ENCODE measurements around the gene GSTM4.
A peak's percentile ranks its signal among the peaks of the same experiment; 100 is the strongest.

The GSTM4 gene

DNA sequence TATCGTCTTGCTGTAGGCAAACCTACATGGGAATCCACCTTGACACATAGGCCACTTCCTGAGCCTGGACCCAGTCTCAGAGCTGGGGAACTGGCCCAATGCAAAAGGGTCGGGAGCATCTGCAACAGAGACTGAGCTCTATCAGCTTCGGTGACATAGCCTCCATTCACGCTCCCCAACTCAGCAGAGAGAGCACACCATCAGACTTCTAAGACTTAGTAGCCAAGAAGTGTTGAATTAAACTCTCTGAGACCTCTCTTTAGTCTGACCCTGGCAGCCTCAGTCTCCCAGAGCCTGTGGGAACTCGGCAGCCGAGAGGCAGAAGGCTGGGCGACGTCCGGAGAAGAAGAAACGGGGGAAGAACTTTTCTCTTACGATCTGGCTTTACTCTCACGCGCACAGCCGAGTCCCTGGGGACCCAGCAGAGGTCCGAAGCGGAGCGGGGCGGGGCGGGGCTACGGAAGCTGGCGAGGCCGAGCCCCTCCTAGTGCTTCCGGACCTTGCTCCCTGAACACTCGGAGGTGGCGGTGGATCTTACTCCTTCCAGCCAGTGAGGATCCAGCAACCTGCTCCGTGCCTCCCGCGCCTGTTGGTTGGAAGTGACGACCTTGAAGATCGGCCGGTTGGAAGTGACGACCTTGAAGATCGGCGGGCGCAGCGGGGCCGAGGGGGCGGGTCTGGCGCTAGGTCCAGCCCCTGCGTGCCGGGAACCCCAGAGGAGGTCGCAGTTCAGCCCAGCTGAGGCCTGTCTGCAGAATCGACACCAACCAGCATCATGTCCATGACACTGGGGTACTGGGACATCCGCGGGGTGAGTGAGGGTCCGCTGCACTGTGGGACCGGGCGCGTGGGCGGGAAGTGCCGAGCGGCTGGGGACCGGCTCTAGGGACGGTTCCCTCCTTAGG lies at the start of gene GSTM4:
Gene GSTM4 (plus strand): TSS at position 485 of the 905 bp plus-strand sequence. CDS start 291 bp downstream, at position 776.
- DNase-seq (ENCODE audit: low spot score), result peak; percentile 93

DNA sequence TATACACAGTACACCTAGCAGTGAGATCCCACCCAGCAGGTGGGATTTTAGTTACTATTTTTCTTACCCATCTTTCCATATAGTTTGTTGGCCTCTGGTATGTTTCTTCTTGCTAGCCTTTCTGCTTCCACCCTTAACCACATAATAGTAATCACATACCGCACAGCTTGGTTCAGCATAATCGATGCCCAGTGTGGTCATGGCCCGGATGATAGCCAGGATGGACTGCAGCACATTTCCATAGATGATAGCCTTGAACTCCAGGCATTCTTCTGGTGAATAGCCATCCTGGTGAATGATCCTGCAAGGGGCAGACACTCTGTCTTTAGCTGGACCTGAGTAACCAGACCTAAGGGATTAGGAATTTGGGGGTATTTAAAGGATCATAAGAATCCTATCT lies 46.0 kb upstream of the GSTM4 start:
- DNase-seq (ENCODE audit: low spot score), result no peak

GRCh38 chr1:109610609-109611307 lies 45.1 kb upstream of the GSTM4 start:
- DNase-seq (ENCODE audit: low spot score), result no peak

DNA sequence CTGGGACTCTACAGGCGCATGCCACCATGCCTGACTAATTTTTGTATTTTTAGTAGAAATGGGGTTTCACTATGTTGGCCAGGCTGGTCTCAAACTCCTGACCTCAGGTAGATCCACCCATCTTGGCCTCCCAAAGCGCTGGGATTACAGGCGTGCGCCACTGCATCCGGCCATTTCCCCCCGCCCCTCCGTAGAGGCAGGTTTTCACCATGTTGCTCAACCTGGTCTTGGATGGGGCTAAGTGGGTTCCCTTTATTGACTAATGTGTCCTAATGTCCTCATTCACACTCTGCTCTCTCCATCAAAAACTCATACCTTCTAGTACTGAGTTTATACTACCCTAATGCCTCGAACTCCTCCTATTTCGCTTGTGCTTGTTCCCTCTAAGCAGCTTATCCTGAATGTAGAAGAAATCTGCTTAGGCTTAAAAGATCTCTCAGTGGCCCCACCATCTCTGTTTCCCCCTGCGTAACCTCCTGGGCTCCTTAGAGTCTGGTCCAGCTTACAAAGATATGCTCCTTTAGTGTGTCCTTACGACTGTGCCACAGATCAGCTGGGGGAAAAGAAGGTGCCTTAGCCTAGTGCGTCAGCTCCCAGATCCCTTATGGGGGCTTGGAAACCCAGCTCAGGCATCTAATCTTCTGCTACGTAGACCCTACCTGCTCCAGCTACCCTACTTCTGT lies 44.5 kb upstream of the GSTM4 start:
- DNase-seq (ENCODE audit: low spot score), result no peak

DNA sequence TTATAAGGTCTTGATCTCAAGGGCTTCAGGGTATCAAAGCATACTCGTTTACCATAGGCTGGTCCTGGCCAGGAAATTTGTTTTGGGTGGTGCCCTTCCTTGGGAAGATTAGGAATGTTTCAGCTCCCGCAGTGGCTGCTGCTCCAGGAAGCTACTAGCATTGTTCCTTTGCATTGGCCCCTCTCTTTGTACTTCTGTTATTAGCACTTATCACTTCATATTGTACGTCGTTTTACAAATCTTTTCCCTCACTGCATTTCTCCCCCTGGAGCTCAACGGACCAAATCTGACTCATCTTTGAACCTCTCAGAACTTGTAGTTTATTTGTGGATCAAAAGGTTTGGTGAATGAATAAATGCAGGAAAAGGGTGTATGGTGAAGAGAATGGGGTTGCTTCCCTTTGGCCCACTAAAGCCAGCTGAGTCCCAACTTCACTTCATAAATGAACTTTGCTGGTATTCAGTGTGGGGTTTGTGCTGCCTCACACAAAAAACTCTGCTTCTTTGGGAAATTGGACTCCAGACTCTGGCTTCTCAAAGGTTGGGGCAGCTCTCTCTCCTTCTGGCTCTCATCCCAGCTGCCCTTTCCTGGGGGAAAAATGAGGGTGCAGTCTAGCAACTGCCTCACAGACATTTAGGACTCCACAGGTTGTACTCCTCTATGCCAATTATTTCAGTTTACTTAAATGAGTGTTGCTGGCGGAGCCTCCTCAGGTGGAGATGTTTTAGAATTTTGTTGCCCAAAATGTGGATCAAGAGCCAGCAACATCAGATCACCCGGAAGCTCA lies 42.3 kb upstream of the GSTM4 start:
- no peak for DNase-seq (ENCODE audit: low spot score)

- no peak for DNase-seq (ENCODE audit: low spot score)
Observed at GRCh38 chr1:109615879-109616278, 40.0 kb upstream of the GSTM4 start.

DNA sequence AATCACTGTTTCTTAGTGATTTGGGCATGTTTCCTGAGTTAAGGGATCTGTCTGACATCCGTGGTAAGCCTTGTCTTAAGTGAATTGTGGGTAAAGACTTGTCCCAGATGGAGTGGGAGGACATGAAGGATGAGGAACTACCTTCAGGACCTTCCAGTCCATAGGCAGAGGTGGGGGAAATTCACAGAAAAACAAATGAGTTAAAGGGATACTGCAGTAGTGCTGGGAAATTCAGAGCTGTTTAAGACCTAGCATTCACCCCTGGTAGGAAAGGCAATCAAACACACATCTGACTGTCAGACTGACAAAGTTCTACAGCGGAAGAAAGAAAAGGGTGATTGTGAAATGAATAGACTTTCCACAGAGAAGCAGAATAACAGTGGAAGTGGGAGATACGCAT lies 39.5 kb upstream of the GSTM4 start:
- DNase-seq (ENCODE audit: low spot score), result no peak

GRCh38 chr1:109617291-109617801 lies 38.6 kb upstream of the GSTM4 start:
- peak; percentile 84 for DNase-seq (ENCODE audit: low spot score)

DNA sequence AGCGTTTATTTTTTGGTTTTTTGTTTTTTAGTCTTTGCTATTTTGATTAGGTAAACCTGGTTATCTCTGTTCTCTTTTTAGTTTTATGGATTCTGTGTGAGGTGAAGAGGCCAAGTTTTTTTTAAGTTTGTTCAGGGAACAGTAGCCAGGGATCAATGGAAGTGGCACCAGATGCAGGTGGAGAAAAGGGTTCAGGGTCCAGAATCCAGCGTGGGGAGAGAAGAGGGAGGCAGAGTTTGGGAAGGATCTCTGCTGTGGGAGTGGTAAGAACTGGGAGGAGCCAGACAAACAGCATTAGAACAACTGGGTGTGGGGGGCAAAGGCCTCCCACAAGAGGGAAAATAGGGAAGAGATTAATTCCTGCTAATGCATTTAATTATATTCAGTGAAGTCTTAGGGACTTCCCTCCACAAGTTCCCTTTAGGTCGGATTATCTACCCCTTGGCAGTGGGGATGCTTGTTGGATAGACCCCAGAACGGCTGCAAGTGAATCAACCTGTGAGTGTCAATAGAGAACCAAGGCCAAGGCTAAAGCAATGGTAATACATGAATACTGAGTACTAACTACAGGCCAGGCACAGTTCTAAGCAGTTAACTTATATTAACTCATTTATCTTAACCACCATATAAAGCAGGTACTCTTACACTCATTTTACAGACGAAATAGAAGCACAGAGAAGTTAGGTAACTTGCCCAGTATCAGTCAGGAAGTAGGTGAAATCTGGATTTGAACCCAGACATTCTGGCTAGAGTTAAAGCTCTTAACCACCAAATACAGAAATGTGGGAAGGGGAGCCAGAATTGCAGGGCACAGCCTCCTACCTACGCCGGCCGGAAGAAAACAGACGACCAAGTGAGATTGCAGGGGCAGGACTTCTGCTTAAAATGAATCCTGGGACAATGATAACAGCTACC lies 37.0 kb upstream of the GSTM4 start:
- DNase-seq (ENCODE audit: low spot score), result no peak

DNA sequence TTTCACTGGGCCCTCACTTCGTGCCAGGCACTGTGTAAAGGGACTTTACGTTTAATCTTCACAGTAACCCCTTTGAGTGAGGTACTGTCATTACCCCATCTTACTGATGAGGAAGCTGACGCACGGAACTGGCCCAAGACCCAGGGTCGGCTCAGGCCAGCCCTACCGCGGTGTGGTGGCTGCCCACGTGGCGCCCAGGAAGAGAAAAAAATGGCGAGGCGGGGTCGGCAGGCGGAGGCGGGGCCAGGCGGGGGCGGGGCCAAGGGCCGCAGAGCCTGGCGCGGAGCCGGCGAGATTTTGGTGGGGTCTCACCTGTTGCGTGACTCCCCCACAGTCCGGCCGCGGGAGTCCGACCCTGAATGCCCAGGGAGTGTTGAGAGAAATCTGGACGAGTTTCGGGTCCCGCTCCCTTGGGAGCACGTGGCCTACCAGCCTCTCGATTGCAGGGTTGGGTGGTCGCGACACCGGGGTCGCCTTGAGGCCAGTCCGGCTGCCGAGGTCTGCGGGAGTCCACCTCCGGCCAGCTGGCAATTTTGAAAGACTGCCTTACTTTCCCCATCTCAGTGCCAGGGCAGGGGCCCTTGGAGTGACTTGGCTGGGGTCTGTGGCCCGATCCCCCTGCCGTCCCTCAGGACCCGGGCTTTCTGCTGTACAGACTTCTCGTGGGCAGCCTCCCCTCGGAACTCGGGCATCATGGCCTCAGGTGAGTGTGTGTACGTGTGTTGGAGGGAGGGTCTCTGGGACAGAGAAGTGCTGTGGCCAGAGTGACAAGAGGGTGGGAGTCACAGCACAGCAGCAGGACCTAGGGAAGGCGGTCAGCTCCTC lies 36.1 kb upstream of the GSTM4 start, which contains the start of the genes AMPD2 and GNAT2:
Gene AMPD2 (plus strand): TSS at position 262 of the 825 bp plus-strand sequence. CDS start 1,339 bp downstream, outside the sequence.
Gene GNAT2 (minus strand): TSS at position 41 of the 825 bp plus-strand sequence. CDS start 6,746 bp downstream, outside the sequence.
- peak; percentile 93 for DNase-seq (ENCODE audit: low spot score)

- DNase-seq (ENCODE audit: low spot score), result peak; percentile 86
Observed at GRCh38 chr1:109620401-109620791, 35.5 kb upstream of the GSTM4 start.

DNA sequence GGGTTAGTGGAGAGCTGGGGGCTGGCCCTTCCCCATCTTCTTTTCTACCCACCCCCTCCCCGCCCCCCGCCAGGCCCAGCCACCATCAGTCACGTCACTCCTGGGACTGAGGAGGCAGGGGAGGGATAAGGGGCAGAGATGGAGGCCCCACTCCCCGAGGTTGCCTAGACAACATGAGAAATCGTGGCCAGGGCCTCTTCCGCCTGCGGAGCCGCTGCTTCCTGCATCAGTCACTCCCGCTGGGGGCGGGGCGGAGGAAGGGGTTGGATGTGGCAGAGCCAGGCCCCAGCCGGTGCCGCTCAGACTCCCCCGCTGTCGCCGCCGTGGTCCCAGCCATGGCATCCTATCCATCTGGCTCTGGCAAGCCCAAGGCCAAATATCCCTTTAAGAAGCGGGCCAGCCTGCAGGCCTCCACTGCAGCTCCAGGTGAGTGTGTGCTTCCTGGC lies 35.0 kb upstream of the GSTM4 start:
- DNase-seq (ENCODE audit: low spot score), result peak; percentile 96

- peak; percentile 51 for DNase-seq (ENCODE audit: low spot score)
Observed at GRCh38 chr1:109621379-109622136, 34.3 kb upstream of the GSTM4 start.

GRCh38 chr1:109622137-109622892 lies 33.6 kb upstream of the GSTM4 start:
- no peak for DNase-seq (ENCODE audit: low spot score)

GRCh38 chr1:109622895-109623294 lies 33.0 kb upstream of the GSTM4 start:
- no peak for DNase-seq (ENCODE audit: low spot score)

- peak; percentile 50 for DNase-seq (ENCODE audit: low spot score)
Observed at GRCh38 chr1:109623601-109624161, 32.2 kb upstream of the GSTM4 start.
